OCI-LY7 (cell line): ENCODE measurements around the gene ERCC6L2. TPM values are rescaled to one million over a fixed set of nuclear protein-coding genes. Genes with fewer than 3 reads are reported as not detected.

Experiments
- BruUV-seq: library from RNA; stranded (reverse); fragments of 400-500 nt; replicated peaks from 2 replicates; lab custom pipeline; 2021; lab: Mats Ljungman, UMichigan
- CTCF ChIA-PET: fragments of 300-600 bp; sonication (Branson Sonifier 250); formaldehyde crosslinking; loops from one replicate; lab custom pipeline; 2022; ENCODE audit warnings: antibody characterized with exemption; ENCODE audit not compliant: unreplicated experiment; lab: Charles Lee
- POLR2A ChIA-PET: fragments of 300-600 bp; sonication (Branson Sonifier 250); formaldehyde crosslinking; loops from one replicate; lab custom pipeline; 2022; ENCODE audit warnings: antibody characterized with exemption; lab: Charles Lee
- DNase-seq: peaks from one replicate; pipeline ENCODE4 v3.0.0-alpha.2; 2015; ENCODE audit warnings: low spot score
- H2AFZ ChIP-seq: fragments of 200-600 bp; sonication (generic), shearing (Covaris generic); 2 replicates; pipeline ENCODE4 v1.6.1; 2014; ENCODE audit warnings: mild to moderate bottlenecking, antibody characterized with exemption, low read length, moderate library complexity
- H3K27ac ChIP-seq: fragments of 200-600 bp; sonication (generic); 2 replicates; pipeline ENCODE4 v1.5.1; 2014; ENCODE audit warnings: mixed run types, low read depth, mild to moderate bottlenecking, moderate library complexity, low read length, inconsistent platforms; ENCODE audit not compliant: poor library complexity, severe bottlenecking
- H3K36me3 ChIP-seq: fragments of 200-600 bp; sonication (generic); 2 replicates; pipeline ENCODE4 v1.6.1; 2014; ENCODE audit warnings: mild to moderate bottlenecking, antibody characterized with exemption, low read length, moderate library complexity, mixed read lengths; ENCODE audit not compliant: insufficient read depth
- H3K4me1 ChIP-seq: fragments of 200-600 bp; sonication (generic); 2 replicates; pipeline ENCODE4 v1.5.1; 2014; ENCODE audit warnings: mild to moderate bottlenecking, low read length; ENCODE audit not compliant: insufficient read depth, poor library complexity, severe bottlenecking
- H3K4me2 ChIP-seq: fragments of 200-600 bp; sonication (generic); 2 replicates; pipeline ENCODE4 v1.6.1; 2014; ENCODE audit warnings: mild to moderate bottlenecking, low read length
- H3K4me3 ChIP-seq: fragments of 200-600 bp; sonication (generic); 2 replicates; pipeline ENCODE4 v1.5.1; 2014; ENCODE audit warnings: mild to moderate bottlenecking, low read depth, low read length; ENCODE audit not compliant: poor library complexity, severe bottlenecking
- H3K79me2 ChIP-seq: fragments of 200-600 bp; sonication (generic); 2 replicates; pipeline ENCODE4 v1.6.1; 2016; ENCODE audit warnings: low read depth, mild to moderate bottlenecking, low read length, moderate library complexity, mixed read lengths; ENCODE audit not compliant: insufficient read depth
- H3K9me2 ChIP-seq: fragments of 200-600 bp; sonication (generic); 2 replicates; pipeline ENCODE4 v1.6.1; 2016; ENCODE audit warnings: mild to moderate bottlenecking, low read length, mixed read lengths; ENCODE audit not compliant: insufficient read depth
- H3K9me3 ChIP-seq: fragments of 200-600 bp; sonication (generic); 2 replicates; pipeline ENCODE4 v1.6.1; 2014; ENCODE audit warnings: mild to moderate bottlenecking, mixed run types, low read length, mixed read lengths
- H4K20me1 ChIP-seq: fragments of 200-600 bp; sonication (generic); 2 replicates; pipeline ENCODE4 v1.6.1; 2014; ENCODE audit warnings: mild to moderate bottlenecking, antibody characterized with exemption, low read length, moderate library complexity, mixed read lengths; ENCODE audit not compliant: insufficient read depth
- EZH2phosphoT487 ChIP-seq: fragments of 200-600 bp; sonication (generic); IDR thresholded peaks from 2 replicates; pipeline ENCODE4 v1.6.1; 2018; ENCODE audit warnings: low read depth, borderline replicate concordance, mild to moderate bottlenecking, mixed run types, antibody characterized with exemption, low read length, moderate library complexity, mixed read lengths
- intact Hi-C: fragments of 100-400 bp; cut with micrococcal nuclease; formaldehyde crosslinking; loops from one replicate; pipeline ENCODE4 v1.10.0; 2022; ENCODE audit not compliant: unreplicated experiment
- total RNA-seq, 2 experiments: library from RNA; depleted of rRNA in 1 of 2; stranded (reverse); fragments of >200 nt in 1 of 2; shearing (Covaris generic) in 1 of 2; gene quantifications; 2 replicates each; pipeline ENCODE4 v1.2.3, GENCODE V29; 2014 to 2022
- TF ChIP-seq, protein P1 (sequence below): fragments of 200-600 bp; sonication (generic); conservative IDR thresholded peaks from 2 replicates; pipeline ENCODE4 v1.5.1; 2014; ENCODE audit warnings: mild to moderate bottlenecking, antibody characterized with exemption, low read length, moderate library complexity, mixed read lengths

The ERCC6L2 gene
- total RNA-seq, 2 experiments from 2014 or later = 34.9 to 38.7 TPM

DNA sequence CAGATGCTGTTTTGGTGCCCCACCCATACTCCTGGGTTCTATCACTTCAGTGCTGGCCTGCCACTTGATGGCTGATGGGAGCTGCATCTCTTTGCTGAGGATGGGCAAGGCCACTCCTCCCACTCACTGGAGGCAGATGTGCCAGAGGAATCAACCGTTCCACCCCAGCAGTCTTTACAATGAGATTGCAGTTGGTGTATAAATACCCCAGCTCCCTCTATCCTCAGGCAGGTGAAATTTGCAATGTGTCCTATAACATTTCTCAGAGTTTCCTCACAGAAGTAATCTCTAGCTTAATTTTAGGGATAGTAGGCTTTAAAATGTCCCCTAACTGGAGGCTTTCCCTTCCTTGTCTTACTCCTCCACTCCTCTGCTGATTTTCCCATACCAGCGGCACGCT, 36.5 kb upstream of the ERCC6L2 start:
- no TSS peak for BruUV-seq
- POLR2A ChIA-PET = interaction anchor here (1.1 kb wide), 1 partner anchor 12 kb away, joined by 3 read pairs; no protein-coding TSS in a partner anchor

DNA sequence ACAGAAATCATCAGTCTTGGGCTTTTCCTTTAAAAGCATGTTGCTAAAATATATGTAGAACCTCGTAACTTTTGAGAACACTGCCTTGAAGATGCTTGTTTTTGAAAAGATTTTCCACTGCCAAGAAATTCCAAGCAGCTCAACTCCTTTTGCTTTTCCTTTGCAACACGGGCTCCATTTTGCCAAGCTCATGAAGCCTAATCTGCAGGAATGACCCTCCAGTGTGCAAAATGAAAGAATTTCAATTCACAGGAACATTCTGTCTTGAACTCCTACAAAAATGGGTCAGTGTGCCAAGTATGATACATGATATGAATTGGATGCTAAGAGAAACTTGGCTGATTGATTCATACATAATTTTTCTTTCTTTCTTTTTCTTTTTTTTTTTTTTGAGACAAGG, 35.4 kb upstream of the ERCC6L2 start:
- Histone ChIP-seq H2AFZ (no peak overlapping the region), H3K4me2 (no peak overlapping the region), H4K20me1 (no peaks in the 10 kb centered on the region), H3K79me2 (no peaks in the 10 kb centered on the region), H3K4me3 (no peak overlapping the region), H3K4me1 (no peaks in the 10 kb centered on the region), H3K36me3 (no peaks in the 10 kb centered on the region), H3K9me3 (no peaks in the 10 kb centered on the region), H3K27ac (no peak overlapping the region), H3K9me2 (no peaks in the 10 kb centered on the region)
- DNase-seq = no peak
- no TSS peak for BruUV-seq
- POLR2A ChIA-PET = no interaction called here
- intact Hi-C loops = no loop called here
- CTCF ChIA-PET = no interaction called here
- TF ChIP-seq, protein P1, sequence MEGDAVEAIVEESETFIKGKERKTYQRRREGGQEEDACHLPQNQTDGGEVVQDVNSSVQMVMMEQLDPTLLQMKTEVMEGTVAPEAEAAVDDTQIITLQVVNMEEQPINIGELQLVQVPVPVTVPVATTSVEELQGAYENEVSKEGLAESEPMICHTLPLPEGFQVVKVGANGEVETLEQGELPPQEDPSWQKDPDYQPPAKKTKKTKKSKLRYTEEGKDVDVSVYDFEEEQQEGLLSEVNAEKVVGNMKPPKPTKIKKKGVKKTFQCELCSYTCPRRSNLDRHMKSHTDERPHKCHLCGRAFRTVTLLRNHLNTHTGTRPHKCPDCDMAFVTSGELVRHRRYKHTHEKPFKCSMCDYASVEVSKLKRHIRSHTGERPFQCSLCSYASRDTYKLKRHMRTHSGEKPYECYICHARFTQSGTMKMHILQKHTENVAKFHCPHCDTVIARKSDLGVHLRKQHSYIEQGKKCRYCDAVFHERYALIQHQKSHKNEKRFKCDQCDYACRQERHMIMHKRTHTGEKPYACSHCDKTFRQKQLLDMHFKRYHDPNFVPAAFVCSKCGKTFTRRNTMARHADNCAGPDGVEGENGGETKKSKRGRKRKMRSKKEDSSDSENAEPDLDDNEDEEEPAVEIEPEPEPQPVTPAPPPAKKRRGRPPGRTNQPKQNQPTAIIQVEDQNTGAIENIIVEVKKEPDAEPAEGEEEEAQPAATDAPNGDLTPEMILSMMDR = no peak
- TF ChIP-seq EZH2phosphoT487 = no peak

More for the DNA sequence above, 36.5 kb upstream of the ERCC6L2 start:
- no peak overlapping the region for H3K27ac ChIP-seq
- H4K20me1 ChIP-seq = no peaks in the 10 kb centered on the region
- CTCF ChIA-PET = no interaction called here
- no peak for DNase-seq
- H3K79me2 ChIP-seq = no peaks in the 10 kb centered on the region
- no peak overlapping the region for H3K4me3 ChIP-seq
- no peak overlapping the region for H3K4me2 ChIP-seq
- no peaks in the 10 kb centered on the region for H3K36me3 ChIP-seq
- no peak overlapping the region for H2AFZ ChIP-seq
- intact Hi-C loops = no loop called here
- no peaks in the 10 kb centered on the region for H3K4me1 ChIP-seq
- H3K9me3 ChIP-seq = no peaks in the 10 kb centered on the region
- TF ChIP-seq, protein P1 = no peak
- TF ChIP-seq EZH2phosphoT487 = no peak
- H3K9me2 ChIP-seq = no peaks in the 10 kb centered on the region

DNA sequence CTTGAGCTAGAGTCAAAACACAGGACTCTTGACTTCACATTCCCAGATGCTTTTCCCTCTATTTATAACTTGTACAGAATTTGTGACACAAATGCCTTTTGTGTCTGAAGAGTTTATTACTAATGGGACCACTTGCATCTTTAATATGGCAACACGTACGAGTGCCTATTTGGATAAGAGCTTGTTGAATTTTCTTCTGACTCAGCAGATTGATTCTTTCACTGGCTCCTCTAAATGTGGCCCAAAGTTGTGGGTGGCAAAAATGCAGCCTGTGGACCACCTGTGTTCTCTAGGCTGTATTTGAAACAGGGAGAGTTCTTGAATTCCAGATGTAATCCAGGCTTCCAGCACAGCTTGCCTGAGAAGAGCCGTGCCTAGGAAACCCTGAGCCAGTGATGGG, 34.1 kb upstream of the ERCC6L2 start:
- no peaks in the 10 kb centered on the region for H3K79me2 ChIP-seq
- BruUV-seq = no TSS peak
- POLR2A ChIA-PET = no interaction called here

More for the DNA sequence above, 34.1 kb upstream of the ERCC6L2 start:
- H3K4me2 ChIP-seq = no peak overlapping the region
- peaks cover 4% of the 10 kb centered on the region; the same call in 1 of the 2 replicates for H3K9me3 ChIP-seq
- H3K27ac ChIP-seq = no peak overlapping the region
- CTCF ChIA-PET = no interaction called here
- H3K9me2 ChIP-seq = no peaks in the 10 kb centered on the region
- no peak for TF ChIP-seq EZH2phosphoT487
- TF ChIP-seq, protein P1 = no peak
- no peak overlapping the region for H2AFZ ChIP-seq
- DNase-seq = no peak
- no peaks in the 10 kb centered on the region for H3K4me1 ChIP-seq
- intact Hi-C loops = no loop called here
- H3K4me3 ChIP-seq = no peak overlapping the region
- H3K36me3 ChIP-seq = no peaks in the 10 kb centered on the region
- no peaks in the 10 kb centered on the region for H4K20me1 ChIP-seq
